Vagina (tissue), 2 donors: Measurements from ENCODE around the gene FGFRL1. TPM values are rescaled to one million over a fixed set of nuclear protein-coding genes. Genes with fewer than 3 reads are reported as not detected.

ENCODE experiments used
- DNase-seq, 2 donors: peaks; one replicate each; pipeline ENCODE4 v3.0.0-alpha.2; 2017; ENCODE audit errors: extremely low spot score in 2 of 2
- H3K27ac ChIP-seq: fragments of 200-600 bp; sonication (generic); one replicate; pipeline ENCODE4 v1.5.1; 2019
- H3K27me3 ChIP-seq: fragments of 200-600 bp; sonication (generic); one replicate; pipeline ENCODE4 v1.5.1; 2019
- H3K36me3 ChIP-seq, 2 donors: fragments of 200-600 bp; sonication (generic); one replicate each; pipeline ENCODE4 v1.5.1; 2017 to 2019
- H3K4me1 ChIP-seq: fragments of 200-600 bp; sonication (generic); one replicate; pipeline ENCODE4 v1.5.1; 2019
- H3K4me3 ChIP-seq, 2 donors: fragments of 200-600 bp; sonication (generic); 1 replicate in 1 of 2; 2 replicates in 1 of 2; pipeline ENCODE4 v1.5.1; 2016 to 2019
- H3K9me3 ChIP-seq: fragments of 200-600 bp; sonication (generic); one replicate; pipeline ENCODE4 v1.5.1; 2019
- POLR2A ChIP-seq, 2 donors: fragments of 450-650 bp; IDR thresholded peaks; one replicate each; pipeline ENCODE4 v1.6.1; 2017; ENCODE audit warnings: antibody characterized with exemption in 2 of 2, mild to moderate bottlenecking in 2 of 2, moderate library complexity in 2 of 2
- POLR2AphosphoS5 ChIP-seq, 2 donors: sonication (generic); formaldehyde crosslinking; IDR thresholded peaks; one replicate each; pipeline ENCODE4 v1.9.0; 2017; ENCODE audit warnings: antibody characterized with exemption in 2 of 2, mild to moderate bottlenecking in 2 of 2, low read depth in 1 of 2; ENCODE audit not compliant: insufficient read depth in 1 of 2
- intact Hi-C: fragments of 100-400 bp; cut with DNase I; formaldehyde crosslinking; loops from one replicate; pipeline ENCODE4 v1.15.1; 2023
- total RNA-seq: library from RNA; depleted of rRNA; stranded (reverse); fragments of >200 nt; gene quantifications from one replicate; pipeline ENCODE4 v1.2.3, GENCODE V29; 2016
- TF ChIP-seq, protein P1 (sequence below), 3 experiments: fragments of 450-650 bp in 2 of 3; fragments of 200-600 bp in 1 of 3; sonication (generic) in 1 of 3; IDR thresholded peaks; one replicate each; pipeline ENCODE4 v1.5.1; 2017 to 2019; ENCODE audit warnings: antibody characterized with exemption in 3 of 3, mild to moderate bottlenecking in 2 of 3, moderate library complexity in 2 of 3

Gene FGFRL1
- total RNA-seq, 1 donor from 2014 or later: 20.9 TPM

- Histone ChIP-seq H3K4me3 (no peak overlapping the region), H3K27ac (no peak overlapping the region), H3K4me1 (peaks cover 29% of the 10 kb centered on the region), H3K36me3 (no peaks in the 10 kb centered on the region), H3K9me3 (no peaks in the 10 kb centered on the region), H3K27me3 (peaks cover 21% of the 10 kb centered on the region)
- TF ChIP-seq POLR2AphosphoS5 (IDR thresholded peaks at IDR 0.05; ENCODE audit: insufficient read depth in 1 of 2, low read depth in 1 of 2) (no peak), POLR2A (IDR thresholded peaks at IDR 0.05) (no peak)
- TF ChIP-seq, protein P1, sequence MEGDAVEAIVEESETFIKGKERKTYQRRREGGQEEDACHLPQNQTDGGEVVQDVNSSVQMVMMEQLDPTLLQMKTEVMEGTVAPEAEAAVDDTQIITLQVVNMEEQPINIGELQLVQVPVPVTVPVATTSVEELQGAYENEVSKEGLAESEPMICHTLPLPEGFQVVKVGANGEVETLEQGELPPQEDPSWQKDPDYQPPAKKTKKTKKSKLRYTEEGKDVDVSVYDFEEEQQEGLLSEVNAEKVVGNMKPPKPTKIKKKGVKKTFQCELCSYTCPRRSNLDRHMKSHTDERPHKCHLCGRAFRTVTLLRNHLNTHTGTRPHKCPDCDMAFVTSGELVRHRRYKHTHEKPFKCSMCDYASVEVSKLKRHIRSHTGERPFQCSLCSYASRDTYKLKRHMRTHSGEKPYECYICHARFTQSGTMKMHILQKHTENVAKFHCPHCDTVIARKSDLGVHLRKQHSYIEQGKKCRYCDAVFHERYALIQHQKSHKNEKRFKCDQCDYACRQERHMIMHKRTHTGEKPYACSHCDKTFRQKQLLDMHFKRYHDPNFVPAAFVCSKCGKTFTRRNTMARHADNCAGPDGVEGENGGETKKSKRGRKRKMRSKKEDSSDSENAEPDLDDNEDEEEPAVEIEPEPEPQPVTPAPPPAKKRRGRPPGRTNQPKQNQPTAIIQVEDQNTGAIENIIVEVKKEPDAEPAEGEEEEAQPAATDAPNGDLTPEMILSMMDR (IDR thresholded peaks at IDR 0.05): no peak
- DNase-seq: no peak
- intact Hi-C loops: no loop called here
These were observed 6.6 kb upstream of the FGFRL1 start for GRCh38 chr4:1004557-1005485.

DNA sequence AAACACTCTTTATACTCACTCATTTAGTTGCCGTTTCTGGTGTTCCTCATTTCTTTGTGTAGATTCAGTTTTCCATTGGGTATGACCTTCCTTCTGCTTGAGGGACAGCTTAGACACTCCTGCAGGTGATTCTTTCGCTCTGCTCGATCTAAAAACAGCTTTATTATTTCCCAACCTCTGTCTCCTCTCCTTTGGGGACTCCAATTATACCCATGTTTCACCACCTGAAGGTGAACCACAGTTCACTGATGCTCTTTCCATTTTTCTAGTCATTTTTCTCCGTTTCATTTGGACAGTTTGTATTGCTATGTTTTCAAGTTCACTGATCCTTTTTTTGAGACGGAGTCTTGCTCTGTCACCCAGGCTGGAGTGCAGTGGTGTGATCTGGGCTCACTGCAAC, 4.6 kb upstream of the FGFRL1 start:
- Histone ChIP-seq H3K27me3 (peaks cover 18% of the 10 kb centered on the region), H3K4me1 (peaks cover 39% of the 10 kb centered on the region), H3K4me3 (no peak overlapping the region), H3K27ac (no peak overlapping the region), H3K36me3 (no peaks in the 10 kb centered on the region), H3K9me3 (no peaks in the 10 kb centered on the region)
- no peak for DNase-seq
- TF ChIP-seq POLR2A (IDR thresholded peaks at IDR 0.05): no peak
- TF ChIP-seq, protein P1 (IDR thresholded peaks at IDR 0.05): no peak
- TF ChIP-seq POLR2AphosphoS5 (IDR thresholded peaks at IDR 0.05; ENCODE audit: insufficient read depth in 1 of 2, low read depth in 1 of 2): no peak
- intact Hi-C loops: no loop called here

DNA sequence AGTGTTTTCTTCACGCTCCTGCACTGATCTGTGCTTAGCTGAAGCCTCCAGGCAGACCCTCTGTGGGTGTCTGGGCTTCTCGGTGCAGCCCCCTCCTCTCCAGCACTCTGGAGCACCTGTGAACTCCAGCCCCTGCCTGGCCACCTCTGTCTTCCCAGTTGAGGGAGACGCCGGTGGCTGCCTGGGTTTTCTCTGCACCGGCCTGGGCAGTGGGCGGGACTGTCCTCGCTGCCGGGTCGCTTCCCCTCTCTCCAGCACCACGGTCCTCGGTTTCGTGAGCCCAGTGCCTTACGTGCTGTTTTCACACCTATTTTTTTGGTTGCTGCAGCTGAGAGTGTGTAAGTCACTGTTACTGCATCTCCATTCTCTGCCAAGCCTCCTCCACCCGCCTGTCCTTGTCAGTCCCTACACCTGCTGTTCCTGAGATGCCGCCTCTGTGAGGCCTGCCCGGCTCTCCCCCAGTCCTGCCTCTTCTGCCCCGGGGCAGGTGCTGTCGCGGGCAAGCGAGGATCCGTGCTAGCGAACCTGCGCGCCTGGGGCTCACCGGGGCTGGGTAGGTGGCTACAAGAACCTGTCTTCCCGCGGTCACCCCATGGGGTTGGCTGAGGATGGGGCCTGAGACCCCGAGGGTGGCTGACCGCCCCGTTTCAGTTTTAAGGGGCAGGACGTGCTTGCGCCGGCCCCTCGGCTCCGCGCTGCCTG, 2.4 kb upstream of the FGFRL1 start:
- Histone ChIP-seq H3K4me3 (peak overlapping the region; percentile 66 to 82), H3K36me3 (no peaks in the 10 kb centered on the region), H3K9me3 (no peaks in the 10 kb centered on the region), H3K27ac (peak overlapping the region; percentile 70), H3K4me1 (peaks cover 30% of the 10 kb centered on the region), H3K27me3 (no peaks in the 10 kb centered on the region)
- TF ChIP-seq, protein P1 (IDR thresholded peaks at IDR 0.05): no peak
- TF ChIP-seq POLR2AphosphoS5 (IDR thresholded peaks at IDR 0.05; ENCODE audit: insufficient read depth in 1 of 2, low read depth in 1 of 2) (no peak), POLR2A (IDR thresholded peaks at IDR 0.05) (no peak)
- intact Hi-C loops: no loop called here
- DNase-seq: no peak

- TF ChIP-seq POLR2A (IDR thresholded peaks at IDR 0.05) (peak in 1 of 2 donors; percentile 11), POLR2AphosphoS5 (IDR thresholded peaks at IDR 0.05; ENCODE audit: insufficient read depth in 1 of 2, low read depth in 1 of 2) (peak in 1 of 2 donors; percentile 30)
- TF ChIP-seq, protein P1 (IDR thresholded peaks at IDR 0.05): no peak
- Histone ChIP-seq H3K27me3 (no peaks in the 10 kb centered on the region), H3K9me3 (no peaks in the 10 kb centered on the region), H3K27ac (peak overlapping the region; percentile 87), H3K4me3 (peak overlapping the region; percentile 66 to 83), H3K36me3 (no peaks in the 10 kb centered on the region), H3K4me1 (peaks cover 30% of the 10 kb centered on the region)
- intact Hi-C loops: no loop called here
- no peak for DNase-seq
These were observed 1.7 kb upstream of the FGFRL1 start for GRCh38 chr4:1009542-1010394.
